NCI-H1092 treated with DMSO at 0.1 percent for 48 hours (cell line): ENCODE data around the gene TBX10.
"Not testable (repeated sequence)": the region's sequence is repeated elsewhere in the genome, so short reads cannot be mapped to it uniquely, and the experiment has no call there.

Experiments
- DNase-seq: peaks from one replicate; lab custom pipeline; 2025; lab: John Stamatoyannopoulos, UW

The TBX10 gene

DNA sequence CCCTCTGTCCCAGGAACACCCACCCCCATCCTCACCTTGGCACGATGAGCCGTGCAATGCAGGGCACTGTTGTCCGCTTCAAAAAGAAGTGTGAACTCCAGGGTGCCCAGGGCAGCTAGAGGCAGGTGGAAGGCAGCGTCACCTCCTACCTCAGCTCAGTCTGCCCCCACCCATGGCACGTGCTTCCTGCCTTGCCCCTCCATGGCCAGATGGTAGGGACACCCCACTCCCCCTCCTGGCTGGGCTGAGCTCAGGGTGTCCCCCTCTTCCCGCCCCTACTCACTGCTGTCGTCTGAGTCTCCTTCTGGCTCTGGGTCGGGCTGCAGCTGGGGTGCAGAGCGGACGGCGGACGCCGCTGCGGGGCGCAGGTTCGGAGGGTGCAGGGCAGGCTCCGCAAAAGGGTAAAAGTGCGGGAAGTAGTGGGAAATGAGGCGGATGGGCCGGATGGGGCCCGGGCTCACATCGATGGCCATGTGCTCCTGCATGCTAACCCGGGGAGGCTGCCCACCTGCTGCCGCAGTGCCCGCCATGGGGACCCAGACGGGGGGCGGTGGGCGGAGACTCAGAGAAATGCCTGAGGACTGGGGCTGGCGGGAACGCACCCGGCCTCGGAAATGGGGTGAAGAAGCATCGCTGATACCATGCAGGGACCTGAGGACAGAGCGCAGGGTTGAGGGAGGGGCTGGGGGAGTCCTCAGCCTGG is 23.7 kb downstream of the TBX10 start:
- DNase-seq: no peak

DNA sequence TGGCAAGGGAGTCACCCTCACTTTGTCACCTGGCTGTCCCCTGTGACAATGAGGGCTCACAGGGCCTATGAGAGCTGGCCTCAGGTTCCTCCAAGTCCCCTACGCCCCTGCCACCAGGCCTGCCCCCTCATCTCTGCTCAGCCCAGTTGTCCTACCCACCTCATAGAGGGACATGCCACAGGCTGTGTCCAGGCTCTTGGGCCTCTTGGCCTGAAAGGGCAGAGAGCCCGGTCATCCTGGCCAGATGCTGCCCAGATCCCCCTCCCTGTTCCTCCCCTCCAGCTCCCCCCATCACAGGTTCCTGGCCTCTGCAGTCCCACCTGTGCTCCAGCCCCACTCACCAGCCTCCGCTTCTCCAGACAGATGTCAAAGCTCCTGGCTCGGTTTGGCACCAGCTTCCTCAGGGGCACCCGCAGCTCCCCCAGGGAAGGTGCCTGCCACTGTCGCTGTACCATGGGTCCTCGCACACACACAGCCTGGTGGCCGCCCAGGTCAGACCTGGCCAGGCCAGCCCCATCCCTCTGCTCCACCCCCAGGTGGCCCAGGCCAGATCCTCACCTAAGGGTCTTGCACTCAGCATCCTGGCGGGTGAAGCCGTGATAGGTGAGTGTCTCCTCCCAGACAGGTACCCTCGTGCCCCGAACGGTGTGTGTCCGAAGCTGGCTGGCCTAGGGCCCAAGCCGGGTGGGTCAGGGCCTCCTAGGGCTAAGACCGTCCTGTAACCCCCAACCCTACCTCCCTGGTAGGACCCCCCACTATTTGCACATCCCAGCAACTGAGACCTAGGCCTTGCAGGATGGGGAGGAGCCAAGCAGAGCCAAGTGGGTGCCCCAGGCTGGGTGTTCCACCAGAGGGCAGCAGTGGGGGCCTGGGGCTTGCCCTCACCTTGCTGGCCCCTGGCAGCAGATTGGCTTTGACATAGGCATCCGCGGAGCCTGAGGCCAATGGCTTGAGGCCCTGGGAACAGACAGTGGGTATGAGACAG is 24.5 kb downstream of the TBX10 start:
- DNase-seq: no peak

DNA sequence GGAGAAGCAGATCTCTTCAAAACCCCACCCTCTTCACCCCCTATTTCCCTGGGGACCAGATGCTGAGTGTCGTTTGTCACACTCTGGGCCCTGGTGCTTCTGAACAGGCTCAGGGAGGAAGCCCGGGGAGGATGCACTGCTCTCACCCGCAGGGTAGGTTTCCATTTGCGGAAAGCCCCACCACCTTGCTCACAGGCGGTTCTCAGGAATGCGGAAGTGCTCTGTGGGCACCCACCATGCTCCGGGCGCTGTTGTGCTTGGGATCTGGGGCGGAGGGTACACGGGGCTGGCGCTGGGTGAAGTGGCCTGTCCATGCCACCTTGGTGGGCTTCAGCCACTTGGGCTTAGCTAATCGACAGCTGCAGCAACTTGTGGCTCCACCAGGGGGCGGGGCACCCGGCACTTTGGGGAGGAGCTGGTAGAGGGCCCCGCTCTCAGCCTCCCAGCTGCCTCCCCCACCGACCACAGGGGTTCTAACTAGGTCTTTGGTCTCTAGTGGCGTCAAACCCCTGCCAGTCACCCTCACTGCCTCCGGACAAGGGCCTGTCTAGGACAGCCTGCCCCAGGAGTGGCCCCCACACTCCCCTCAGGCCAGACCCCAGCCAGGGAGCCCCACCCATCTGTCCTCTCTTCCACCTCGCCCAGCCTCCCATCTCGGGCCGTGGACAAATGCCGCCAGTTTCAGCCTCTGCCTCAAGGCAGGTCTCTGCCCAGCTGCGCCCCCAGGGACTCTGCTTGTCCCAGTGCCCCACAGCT is 25.4 kb downstream of the TBX10 start:
- peak; percentile 26 for DNase-seq

DNA sequence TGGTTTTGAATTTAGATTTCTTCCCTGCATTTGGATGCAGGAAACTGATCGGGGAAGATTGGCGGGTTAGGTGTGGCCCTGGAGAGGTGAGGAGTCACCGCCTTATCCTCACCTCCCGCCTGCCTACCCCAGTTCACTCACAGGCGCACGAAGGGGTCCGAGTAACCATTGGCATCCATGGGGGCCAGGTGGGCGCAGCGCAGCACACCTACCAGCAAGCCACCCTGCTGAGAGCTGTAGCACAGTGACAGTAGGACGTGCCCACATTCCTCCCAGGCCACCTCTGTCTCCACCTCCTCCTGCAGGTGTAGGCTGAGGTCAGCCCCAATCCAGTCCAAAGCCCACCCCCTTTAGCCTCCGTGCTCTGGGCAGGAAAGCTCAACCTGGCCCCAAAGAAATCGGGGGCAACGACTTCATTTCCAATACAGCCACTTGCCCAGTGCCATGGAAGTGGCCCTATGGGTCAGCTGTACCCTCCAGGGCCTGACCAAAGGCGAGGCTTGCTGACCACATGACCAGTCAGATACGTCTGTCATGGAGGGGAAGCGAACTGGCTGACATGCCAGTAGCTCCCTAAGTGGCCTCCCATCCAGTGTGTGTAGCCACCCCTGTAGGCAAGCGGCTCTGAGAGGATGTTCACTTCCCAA is 26.1 kb downstream of the TBX10 start:
- no peak for DNase-seq

DNA sequence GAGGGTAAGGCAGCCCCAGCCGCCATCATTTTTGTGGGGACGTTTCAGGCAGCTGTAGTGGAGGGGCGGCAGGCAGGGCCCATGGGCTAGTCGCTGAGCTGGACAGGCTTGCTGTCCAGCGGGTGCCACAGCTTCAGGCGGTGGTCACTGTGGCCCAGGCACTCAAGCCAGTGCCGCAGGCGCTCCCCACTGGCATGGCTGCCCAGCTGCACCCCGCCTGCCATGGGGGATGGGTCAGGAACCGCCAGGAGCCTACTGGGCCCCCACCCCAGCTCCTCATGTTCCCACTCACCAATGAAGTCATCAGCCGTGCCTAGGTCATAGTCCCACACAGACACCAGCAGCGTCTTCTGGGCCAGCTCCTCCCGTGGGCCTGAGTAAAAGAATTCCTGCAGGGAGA is 26.8 kb downstream of the TBX10 start:
- no peak for DNase-seq

DNA sequence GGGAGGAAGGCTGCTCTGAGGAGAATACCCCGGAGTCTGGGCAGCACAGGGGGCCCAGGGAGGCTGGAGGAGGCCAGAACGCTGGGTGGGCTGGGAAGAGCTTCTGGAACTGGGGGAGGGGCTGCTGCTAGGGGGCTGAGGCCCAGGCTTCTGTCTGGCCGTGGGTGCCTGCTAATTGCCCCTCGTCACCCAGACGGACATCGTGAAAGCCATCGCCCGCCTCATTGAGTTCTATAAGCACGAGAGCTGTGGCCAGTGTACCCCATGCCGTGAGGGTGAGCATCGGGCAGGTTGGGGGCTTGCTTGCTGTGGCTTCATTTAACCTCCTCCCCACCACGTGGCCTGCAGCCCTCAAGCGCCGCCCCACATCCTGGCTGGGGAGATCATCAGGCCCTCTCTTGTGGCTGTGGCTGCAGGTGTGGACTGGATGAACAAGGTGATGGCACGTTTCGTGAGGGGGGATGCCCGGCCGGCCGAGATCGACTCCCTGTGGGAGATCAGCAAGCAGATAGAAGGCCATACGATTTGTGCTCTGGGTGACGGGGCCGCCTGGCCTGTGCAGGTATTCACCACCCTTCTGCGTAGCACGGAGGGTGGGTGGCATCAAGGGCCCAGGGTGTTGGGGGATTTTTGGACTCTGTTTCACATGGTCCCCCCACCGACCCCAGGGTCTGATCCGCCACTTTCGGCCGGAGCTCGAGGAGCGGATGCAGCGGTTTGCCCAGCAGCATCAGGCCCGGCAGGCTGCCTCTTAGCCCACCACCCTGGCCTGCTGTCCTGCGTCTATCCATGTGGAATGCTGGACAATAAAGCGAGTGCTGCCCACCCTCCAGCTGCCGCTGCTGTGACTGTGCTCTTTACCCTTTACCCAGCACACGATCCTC is 27.6 kb downstream of the TBX10 start:
- DNase-seq: no peak

DNA sequence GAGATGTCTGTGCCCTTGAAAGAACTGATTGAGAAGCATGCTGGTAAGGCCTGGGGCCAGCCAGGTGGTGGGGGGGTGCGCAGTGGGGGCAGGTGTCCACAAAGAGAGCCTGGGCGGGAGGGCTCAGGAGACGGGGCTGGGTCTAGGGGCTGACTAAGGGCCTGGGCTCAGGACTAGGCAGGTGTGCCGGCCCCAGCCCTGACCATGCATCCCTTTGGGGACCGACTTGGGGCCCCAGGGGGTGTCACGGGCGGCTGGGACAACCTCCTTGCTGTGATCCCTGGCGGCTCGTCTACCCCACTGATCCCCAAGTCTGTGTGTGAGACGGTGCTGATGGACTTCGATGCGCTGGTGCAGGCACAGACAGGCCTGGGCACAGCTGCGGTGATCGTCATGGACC is 28.4 kb downstream of the TBX10 start:
- DNase-seq: no peak

DNA sequence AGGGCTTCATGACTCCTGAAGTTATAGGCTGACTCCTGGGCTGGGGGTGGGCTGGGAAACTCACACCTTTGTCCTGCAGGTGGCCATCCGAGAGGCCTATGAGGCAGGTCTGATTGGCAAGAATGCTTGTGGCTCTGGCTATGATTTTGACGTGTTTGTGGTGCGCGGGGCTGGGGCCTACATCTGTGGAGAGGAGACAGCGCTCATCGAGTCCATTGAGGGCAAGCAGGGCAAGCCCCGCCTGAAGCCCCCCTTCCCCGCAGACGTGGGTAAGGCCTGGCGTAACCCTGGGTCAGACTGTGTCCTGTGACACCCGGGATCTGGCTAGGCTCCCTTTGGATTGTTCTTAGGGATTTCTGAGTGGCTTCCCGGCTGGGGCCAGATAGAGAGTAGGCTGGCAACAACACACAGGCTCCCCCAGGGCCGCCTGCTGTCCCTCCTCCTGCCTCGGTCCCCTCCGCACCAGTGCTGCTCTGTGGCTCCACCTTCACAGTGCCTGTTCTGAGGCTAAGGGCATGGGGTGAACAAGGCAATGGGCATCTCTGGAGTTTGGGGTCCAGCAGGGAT is 29.2 kb downstream of the TBX10 start:
- DNase-seq: no peak

DNA sequence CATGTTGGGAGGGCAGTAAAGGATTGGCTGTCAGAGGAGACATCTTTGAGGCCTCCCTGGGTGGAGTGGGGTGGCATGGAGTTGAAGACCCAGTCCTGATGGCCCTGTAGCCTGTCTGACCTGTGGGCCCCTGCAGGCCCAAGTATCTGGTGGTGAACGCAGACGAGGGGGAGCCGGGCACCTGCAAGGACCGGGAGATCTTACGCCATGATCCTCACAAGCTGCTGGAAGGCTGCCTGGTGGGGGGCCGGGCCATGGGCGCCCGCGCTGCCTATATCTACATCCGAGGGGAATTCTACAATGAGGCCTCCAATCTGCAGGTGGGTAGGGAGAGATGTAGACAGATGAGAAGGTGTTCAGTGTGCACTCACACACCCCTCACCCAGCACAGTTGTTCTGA is 30.2 kb downstream of the TBX10 start:
- DNase-seq: no peak

DNA sequence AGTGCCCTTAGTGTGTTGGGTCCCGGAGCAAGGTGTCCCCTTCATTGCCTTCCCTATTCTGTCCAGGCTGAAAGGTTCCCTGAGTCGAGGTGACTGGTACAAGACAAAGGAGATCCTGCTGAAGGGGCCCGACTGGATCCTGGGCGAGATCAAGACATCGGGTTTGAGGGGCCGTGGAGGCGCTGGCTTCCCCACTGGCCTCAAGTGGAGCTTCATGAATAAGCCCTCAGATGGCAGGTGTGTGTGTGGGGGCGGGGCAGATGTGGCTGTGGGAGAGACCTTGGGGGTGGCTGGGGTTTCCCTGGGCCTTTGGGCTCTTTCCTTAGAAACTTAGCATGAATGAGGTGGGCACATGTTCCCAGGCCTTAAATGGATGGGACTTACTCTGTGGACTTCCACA is 31.1 kb downstream of the TBX10 start:
- no peak for DNase-seq

DNA sequence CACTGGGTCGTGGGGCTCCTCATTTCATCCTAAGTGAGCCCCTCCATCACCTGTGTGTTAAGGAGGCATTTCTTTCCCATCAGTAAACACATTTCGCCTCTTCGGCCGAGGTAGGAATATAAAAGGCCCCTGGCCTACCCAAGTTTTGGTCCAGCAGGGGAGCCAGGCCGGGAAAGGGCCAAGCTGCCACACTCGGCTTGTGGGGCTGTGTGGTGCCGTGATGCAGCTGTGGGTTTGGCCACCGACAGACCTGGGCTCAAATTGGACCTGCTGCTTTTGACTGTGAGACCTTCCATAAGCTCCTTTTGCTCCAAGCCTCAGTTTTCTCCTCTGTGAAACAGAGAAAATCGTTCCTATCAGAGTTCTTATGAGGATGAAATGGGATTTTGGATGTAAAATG is 32.1 kb downstream of the TBX10 start:
- no peak for DNase-seq

DNA sequence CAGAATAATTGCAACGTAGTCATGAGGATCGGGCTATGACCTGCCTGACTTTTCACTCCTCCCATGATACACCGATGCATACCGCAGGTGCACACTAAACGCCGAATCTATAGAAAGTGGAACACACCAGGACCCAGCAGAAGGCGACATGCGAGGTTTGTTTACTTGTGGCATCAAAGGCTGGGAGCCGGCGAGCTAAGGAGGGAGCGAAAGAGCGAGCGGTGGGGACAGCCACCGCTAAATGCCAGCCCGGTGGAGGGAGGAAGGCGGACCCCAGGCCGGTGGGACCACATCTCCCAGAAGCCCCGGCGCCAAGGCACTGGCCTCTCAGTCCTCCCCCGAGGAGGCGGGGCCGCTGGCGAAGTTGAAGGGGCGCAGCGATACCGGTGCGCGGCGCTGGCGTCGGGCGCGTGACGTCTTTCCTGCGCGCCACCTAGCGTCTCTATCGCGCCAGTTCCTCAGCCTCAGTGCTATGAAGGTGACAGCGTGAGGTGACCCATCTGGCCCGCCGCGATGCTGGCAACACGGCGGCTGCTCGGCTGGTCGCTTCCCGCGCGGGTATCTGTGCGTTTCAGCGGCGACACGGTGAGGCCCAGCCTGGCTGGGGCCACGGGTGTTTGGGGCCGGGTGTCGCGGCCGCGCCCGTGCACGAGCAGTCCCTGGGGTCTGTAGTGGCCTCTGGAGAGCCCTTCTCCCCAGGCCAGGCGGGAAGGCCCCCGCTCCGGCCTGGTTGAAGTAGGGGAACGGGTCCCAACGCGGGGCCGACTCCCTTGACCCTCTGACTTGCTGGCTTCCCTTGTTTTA is 32.9 kb downstream of the TBX10 start, which contains the start of gene NDUFV1:
TSS of gene NDUFV1 (plus strand) at position 445 of the 804 bp plus-strand sequence. CDS start at position 514, 69 bp downstream.
- DNase-seq: peak; percentile 97

DNA sequence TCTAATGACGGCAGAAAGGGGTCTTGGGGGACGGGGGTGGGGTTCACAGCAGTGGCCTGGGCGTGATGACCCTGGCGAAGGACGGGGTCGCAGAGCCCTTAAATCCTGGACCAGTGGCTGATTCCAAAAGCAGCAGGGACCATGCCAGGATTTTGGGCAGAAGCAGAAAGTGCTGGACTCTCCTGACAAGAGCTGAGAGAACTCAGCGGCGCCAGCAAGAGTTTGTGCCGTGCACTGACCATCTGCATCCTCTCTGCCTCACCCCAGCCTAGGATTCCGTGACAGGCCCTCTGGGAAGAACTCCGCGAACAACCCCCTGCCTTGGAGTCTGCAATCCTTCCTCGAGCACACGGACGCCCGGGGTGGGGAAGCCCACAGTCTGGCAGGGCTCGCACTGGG is 33.5 kb downstream of the TBX10 start:
- no peak for DNase-seq

DNA sequence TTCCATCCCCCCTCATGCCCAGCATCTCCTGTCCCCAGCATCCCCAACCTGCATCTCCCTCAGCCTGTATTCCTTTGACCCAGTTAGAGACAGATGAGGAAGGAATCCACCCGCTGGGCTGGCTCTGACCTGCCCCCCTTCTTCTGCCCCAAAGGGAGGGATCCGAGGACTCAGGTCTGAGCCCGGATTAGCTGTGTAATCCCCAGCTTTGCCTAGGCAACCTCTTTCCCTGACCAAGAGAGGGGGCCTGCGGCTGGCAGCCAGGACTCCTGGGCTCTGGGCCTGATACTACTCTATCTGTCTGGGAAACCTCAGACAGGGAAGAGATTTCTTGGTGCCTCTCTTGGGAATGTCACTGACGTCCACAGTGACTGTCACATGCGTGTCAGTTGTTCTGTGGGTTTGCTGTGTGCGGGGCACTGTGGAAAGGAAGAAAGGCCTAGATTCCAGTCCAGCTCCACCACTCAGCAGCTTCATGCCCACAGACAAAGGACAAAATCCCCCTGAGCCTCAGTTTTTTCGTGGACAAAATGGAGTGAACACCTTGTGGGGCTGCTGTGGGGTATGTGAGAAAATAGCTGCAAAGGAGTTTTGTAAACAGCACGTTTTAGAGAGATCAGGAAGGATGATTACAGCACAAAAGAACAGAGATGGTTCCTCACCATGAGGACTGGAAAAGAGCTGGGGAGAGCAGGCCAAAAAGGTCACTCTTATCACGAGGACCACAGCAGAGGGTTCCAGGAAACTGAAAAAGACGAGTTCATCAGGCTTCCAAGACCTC is 34.1 kb downstream of the TBX10 start:
- DNase-seq: no peak

DNA sequence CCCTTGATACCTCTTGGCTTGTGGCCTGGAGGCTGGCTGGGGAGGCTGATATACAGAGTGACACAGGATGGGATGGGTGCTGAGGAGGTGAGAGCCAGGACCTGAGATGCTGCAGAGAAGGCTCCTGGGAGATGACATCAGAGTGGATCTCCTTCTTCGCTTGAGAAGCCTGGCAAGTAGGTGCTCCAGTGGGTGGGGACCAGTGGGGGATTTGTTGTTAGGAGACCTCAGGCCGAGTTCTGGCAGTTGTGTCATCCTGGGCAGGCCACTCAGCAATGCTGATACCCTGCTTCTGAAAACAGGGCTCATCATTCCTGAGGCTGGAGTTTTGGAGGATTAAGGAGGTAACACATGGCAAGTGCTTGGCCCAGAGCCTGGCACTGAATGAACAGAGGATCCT is 34.7 kb downstream of the TBX10 start:
- DNase-seq: no peak

DNA sequence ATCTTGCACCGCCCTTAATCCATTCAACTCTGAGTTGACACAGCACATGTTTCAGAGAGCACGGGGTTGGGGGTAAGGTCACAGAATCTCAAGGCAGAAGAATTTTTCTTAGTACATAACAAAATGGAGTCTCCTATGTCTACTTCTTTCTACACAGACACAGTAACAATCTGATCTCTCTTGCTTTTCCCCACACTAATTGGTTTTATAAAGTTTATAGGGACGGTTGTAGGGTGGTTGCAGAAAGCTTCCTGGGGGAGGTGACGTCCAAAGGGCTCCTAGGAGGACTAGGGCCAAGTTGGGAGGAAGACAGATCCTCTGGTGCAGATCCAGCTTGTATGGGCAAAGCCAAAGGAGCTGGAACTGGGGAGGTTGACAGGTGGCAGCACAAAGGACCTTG is 35.4 kb downstream of the TBX10 start:
- DNase-seq: not testable (repeated sequence)

DNA sequence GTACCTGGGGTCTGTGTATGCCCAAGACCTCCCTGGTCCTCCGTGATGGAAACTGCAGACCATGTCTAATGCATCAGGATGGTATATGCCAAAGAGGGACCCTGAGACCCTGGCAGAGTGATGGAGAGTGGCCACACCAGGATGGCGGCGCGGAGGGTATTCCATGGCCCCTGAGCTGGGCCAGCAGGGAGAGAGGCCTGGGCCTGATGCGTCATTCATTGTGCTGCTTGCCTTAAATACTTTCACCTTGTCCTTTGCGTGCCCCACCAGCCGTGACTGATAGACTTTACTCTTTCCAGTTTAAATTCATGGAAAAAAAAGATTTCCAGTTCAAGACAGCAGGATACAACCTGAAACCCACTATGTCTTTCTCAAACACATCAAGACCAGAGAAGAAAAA is 38.5 kb downstream of the TBX10 start:
- DNase-seq: no peak

DNA sequence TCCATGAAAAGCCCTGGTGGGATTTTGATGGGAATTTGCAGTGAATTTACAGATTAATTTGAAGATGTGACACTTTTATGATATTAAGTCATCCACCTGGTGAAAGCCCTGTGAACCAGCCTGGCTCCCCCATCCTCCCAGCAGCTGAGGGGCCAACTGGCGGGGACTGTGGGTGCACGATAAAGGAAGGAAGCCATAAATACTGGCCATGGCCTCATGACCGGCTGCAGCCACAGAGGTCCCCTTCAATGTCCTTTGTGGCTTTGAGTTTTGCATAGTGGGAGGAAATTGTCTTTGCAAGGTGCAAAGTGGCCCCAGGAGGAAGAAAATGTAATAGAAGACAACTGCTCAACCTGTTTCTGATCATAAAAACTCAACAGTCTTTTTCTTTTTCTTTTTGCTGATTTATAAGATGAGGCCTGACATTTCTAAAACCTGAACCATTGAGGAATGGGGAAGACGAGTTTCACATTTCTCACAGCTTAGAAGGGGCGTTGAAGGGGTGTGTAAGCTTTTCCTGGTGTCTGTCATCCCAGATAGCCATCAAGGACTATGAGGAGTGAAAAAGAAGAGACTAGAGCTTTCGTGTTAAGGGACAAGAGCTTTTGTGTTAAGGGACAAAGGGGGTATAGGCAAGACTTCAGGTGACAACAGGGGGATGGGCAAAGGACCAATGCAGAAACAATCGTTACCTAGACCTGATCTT is 39.1 kb downstream of the TBX10 start:
- DNase-seq: no peak
